ENCODE data around the gene CEP104. TPM values are rescaled to one million over a fixed set of nuclear protein-coding genes. Genes with fewer than 3 reads are reported as not detected.

Gene CEP104
- total and polyA plus RNA-seq, 2 donors (not counting 1 experiment from before 2014, with no cell fraction given): 27.7 to 71.8 TPM

GRCh38 chr1:3777647-3778589 is 79.1 kb downstream of the CEP104 start:
- Histone ChIP-seq H3K36me3 (replicated peaks in 1 of 2; ENCODE audit: control extremely low read depth in 1 of 2, control insufficient read depth in 1 of 2, extremely low read depth in 1 of 2, insufficient read depth in 2 of 2, low read length in 1 of 2) (peaks cover 0 to 29% of the 10 kb centered on the region in 2 experiments), H3K4me1 (ENCODE audit: control insufficient read depth in 2 of 2, insufficient read depth in 2 of 2, low read length in 2 of 2) (peaks cover 11 to 20% of the 10 kb centered on the region in 2 donors), H3K27ac (ENCODE audit: low read length in 2 of 2) (no peak overlapping the region), H4K20me1 (ENCODE audit: control insufficient read depth, insufficient read depth, low read length, poor library complexity, severe bottlenecking) (no peaks in the 10 kb centered on the region), H3K9me3 (ENCODE audit: control extremely low read depth in 1 of 3, control insufficient read depth in 2 of 3, insufficient read depth in 1 of 3, low read length in 2 of 3) (no peaks in the 10 kb centered on the region), H3K9ac (ENCODE audit: low read length) (no peak overlapping the region), H3K27me3 (replicated peaks in 1 of 4; ENCODE audit: control extremely low read depth in 1 of 4, control insufficient read depth in 3 of 4, insufficient read depth in 4 of 4, low read length in 3 of 4) (no peaks in the 10 kb centered on the region), H3K4me2 (replicated peaks; ENCODE audit: low read depth, low read length, poor library complexity, severe bottlenecking) (no peak overlapping the region), H2AFZ (ENCODE audit: insufficient read depth, low read depth, low read length, poor library complexity, severe bottlenecking) (no peak overlapping the region), H3K79me2 (ENCODE audit: control insufficient read depth, insufficient read depth, low read length) (no peaks in the 10 kb centered on the region), H3K4me3 (ENCODE audit: control extremely low read depth in 1 of 5, extremely low read depth in 1 of 5, insufficient read depth in 1 of 5, low read depth in 2 of 5, low read length in 4 of 5) (no peak overlapping the region)
- CTCF ChIA-PET: no interaction called here
- Mint-ChIP-seq H3K4me3 (no peak overlapping the region), H3K27me3 (no peaks in the 10 kb centered on the region), H3K4me1 (peaks cover 15% of the 10 kb centered on the region), H3K27ac (no peak overlapping the region), H3K9me3 (ENCODE audit: insufficient read depth) (no peaks in the 10 kb centered on the region)
- WGBS (ENCODE audit: insufficient coverage): 86% methylated on average over 15 of the region's 20 CpGs
- DNase-seq (no peak), ATAC-seq (ENCODE audit: low read depth) (no peak)
- TF ChIP-seq CTCF (IDR thresholded peaks at IDR 0.05) (no peak), EZH2 (IDR thresholded peaks at IDR 0.05; ENCODE audit: borderline replicate concordance, insufficient read depth, low read depth, low read length, poor library complexity, severe bottlenecking) (no peak)
- POLR2A ChIA-PET: interaction anchor here (0.5 kb wide), 1 partner anchor 1278 kb away, joined by 4 read pairs; no protein-coding TSS in a partner anchor
- intact Hi-C loops (cut with micrococcal nuclease): no loop called here

- no peak overlapping the region for H3K4me2 ChIP-seq (replicated peaks; ENCODE audit: low read depth, low read length, poor library complexity, severe bottlenecking)
- H3K9me3 ChIP-seq (ENCODE audit: control extremely low read depth in 1 of 3, control insufficient read depth in 2 of 3, insufficient read depth in 1 of 3, low read length in 2 of 3): no peaks in the 10 kb centered on the region
- H3K36me3 ChIP-seq (replicated peaks in 1 of 2; ENCODE audit: control extremely low read depth in 1 of 2, control insufficient read depth in 1 of 2, extremely low read depth in 1 of 2, insufficient read depth in 2 of 2, low read length in 1 of 2): peaks cover 0 to 21% of the 10 kb centered on the region in 2 experiments
- ATAC-seq (ENCODE audit: low read depth) (no peak), DNase-seq (no peak)
- H3K9ac ChIP-seq (ENCODE audit: low read length): no peak overlapping the region
- no peaks in the 10 kb centered on the region for H3K27me3 ChIP-seq (replicated peaks in 1 of 4; ENCODE audit: control extremely low read depth in 1 of 4, control insufficient read depth in 3 of 4, insufficient read depth in 4 of 4, low read length in 3 of 4)
- WGBS (ENCODE audit: insufficient coverage): 93% methylated on average over 10 of the region's 10 CpGs
- Mint-ChIP-seq H3K27me3 (no peaks in the 10 kb centered on the region), H3K27ac (no peak overlapping the region), H3K4me3 (no peak overlapping the region), H3K4me1 (peaks cover 15% of the 10 kb centered on the region), H3K9me3 (ENCODE audit: insufficient read depth) (no peaks in the 10 kb centered on the region)
- intact Hi-C loops (cut with micrococcal nuclease): no loop called here
- no peak for TF ChIP-seq CTCF (IDR thresholded peaks at IDR 0.05)
- no peak for TF ChIP-seq EZH2 (IDR thresholded peaks at IDR 0.05; ENCODE audit: borderline replicate concordance, insufficient read depth, low read depth, low read length, poor library complexity, severe bottlenecking)
- H3K4me1 ChIP-seq (ENCODE audit: control insufficient read depth in 2 of 2, insufficient read depth in 2 of 2, low read length in 2 of 2): peaks cover 12 to 22% of the 10 kb centered on the region in 2 donors
- ChIA-PET POLR2A (no interaction called here), CTCF (no interaction called here)
- H4K20me1 ChIP-seq (ENCODE audit: control insufficient read depth, insufficient read depth, low read length, poor library complexity, severe bottlenecking): no peaks in the 10 kb centered on the region
- no peak overlapping the region for H2AFZ ChIP-seq (ENCODE audit: insufficient read depth, low read depth, low read length, poor library complexity, severe bottlenecking)
- H3K4me3 ChIP-seq (ENCODE audit: control extremely low read depth in 1 of 5, extremely low read depth in 1 of 5, insufficient read depth in 1 of 5, low read depth in 2 of 5, low read length in 4 of 5): no peak overlapping the region
- H3K27ac ChIP-seq (ENCODE audit: low read length in 2 of 2): no peak overlapping the region
- no peaks in the 10 kb centered on the region for H3K79me2 ChIP-seq (ENCODE audit: control insufficient read depth, insufficient read depth, low read length)
These were observed 79.9 kb downstream of the CEP104 start for GRCh38 chr1:3777078-3777547.
